Measurements from ENCODE around the gene CKS2.
"Not testable (repeated sequence)": the region's sequence is repeated elsewhere in the genome, so short reads cannot be mapped to it uniquely, and the experiment has no call there.

CKS2 gene

GRCh38 chr9:89309608-89310474 lies 1.2 kb upstream of the CKS2 start:
- DNase-seq (ENCODE audit: low read depth) = no peak
- H3K4me3 ChIP-seq (ENCODE audit: low read depth, low read length) = peak overlapping the region; percentile 68

DNA sequence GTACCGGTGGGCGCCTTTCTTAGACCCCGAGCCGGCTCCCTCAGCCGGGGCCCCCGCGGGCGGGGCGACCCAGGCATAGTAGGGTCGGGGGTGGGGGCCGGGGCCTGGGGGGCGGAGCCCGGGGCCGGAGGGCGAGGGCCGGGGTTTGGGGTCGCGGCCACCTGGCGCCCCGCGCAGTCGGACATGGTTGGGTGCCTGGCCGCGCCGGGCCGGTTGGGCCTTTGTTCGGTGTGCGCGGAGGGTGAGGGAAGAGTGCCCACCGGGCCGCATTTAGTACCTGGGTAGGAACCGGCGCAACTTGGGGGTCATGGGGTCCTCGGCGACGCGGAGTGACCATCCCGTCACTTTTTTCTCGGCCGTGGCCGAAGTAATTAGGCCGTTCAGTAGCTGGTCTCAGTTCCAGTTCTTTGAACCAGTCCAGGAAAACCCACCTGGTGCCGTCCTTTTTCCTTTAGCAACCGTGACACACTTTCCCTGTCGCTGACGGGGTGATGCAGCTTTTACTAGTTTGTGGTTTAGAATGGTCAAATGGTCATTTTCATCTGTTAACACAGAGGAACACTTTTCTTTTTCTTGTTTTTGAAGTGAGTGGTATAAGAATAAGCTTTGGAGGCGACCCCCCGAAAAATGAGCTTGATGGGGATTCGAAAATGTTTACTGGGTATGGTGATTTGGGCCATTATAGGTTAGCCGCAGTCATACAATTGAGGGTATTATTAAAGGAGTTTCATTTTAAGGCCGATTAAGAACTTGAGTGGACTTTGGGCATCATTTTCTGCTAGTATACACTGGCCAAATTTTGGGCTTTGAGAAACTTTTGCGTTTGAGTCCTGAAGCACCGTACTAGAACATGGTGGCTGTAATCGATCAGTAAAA lies 589 bp downstream of the CKS2 start:
- DNase-seq (ENCODE audit: low read depth) = no peak
- H3K4me3 ChIP-seq (ENCODE audit: low read depth, low read length) = peak overlapping the region; percentile 87

DNA sequence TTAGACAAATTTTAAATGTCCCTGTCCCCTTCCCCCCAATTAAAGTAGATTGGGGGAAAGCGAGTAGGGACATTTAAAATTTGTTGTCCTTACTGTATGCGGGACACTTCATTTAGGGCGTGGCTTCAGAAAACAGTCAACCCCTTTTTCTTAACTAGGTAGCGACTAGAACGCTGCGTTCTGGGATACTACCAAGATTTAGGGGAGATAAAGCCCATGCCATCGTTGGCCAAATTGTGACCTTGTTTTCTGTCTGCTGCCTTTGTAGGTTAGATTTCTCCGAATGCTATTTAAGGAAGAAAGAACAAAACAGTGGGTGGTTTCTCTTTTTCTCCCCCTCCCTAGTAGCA lies 1.2 kb downstream of the CKS2 start:
- no peak for DNase-seq (ENCODE audit: low read depth)
- peak overlapping the region; percentile 87 for H3K4me3 ChIP-seq (ENCODE audit: low read depth, low read length)

DNA sequence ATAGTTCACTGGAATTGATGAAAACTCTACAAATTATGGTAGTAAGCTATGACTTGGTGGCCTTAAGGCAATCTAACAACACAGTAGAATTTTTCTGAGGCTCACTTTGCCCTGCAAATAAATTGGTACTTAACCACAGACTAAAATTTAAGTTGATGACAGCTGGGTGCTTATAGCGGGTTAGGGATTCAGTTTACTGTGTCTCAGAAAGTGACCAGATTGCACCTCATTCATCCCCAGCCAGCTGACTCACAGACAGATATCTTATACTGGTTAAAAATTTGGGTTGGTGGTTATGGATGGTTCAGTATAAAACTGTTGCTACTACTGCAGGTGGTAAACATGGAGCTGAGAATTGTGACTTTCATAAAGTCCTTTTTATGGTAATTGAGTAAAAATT lies 2.8 kb downstream of the CKS2 start:
- peak overlapping the region; percentile 87 for H3K4me3 ChIP-seq (ENCODE audit: low read depth, low read length)
- no peak for DNase-seq (ENCODE audit: low read depth)

DNA sequence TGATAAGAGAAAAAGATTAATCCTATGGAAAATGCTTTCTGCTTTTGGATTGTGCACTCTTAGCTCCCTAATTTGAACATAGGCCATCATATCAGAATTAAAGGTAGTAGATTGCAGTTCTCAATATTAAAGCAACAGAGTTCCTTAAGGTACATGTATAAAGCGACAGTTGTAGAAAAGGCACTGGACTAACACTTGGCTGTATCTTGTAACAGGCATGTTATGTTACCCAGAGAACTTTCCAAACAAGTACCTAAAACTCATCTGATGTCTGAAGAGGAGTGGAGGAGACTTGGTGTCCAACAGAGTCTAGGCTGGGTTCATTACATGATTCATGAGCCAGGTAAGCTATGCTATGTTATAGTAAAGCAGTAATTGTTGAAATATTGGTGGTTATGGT lies 4.0 kb downstream of the CKS2 start:
- no peak for DNase-seq (ENCODE audit: low read depth)
- H3K4me3 ChIP-seq (ENCODE audit: low read depth, low read length) = no peak overlapping the region

DNA sequence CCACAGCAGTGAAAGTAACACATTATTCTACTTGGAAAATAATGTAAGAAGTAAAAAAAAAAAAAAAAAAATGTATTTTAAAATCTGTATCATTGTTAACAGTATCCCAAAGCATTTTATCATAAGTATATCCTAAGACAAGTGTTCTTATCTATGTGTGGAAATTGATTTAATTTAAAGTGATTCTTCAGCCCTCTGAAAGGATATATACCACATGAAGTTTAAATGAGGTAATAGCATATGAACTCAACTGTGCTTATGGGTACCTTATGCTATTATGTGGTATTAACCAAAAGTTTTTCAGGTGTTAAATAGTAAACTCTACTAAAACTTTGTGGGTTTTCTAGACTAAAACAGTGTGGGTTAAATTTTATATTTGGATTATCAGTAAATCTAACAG lies 4.5 kb downstream of the CKS2 start:
- DNase-seq (ENCODE audit: low read depth) = no peak
- no peak overlapping the region for H3K4me3 ChIP-seq (ENCODE audit: low read depth, low read length)

DNA sequence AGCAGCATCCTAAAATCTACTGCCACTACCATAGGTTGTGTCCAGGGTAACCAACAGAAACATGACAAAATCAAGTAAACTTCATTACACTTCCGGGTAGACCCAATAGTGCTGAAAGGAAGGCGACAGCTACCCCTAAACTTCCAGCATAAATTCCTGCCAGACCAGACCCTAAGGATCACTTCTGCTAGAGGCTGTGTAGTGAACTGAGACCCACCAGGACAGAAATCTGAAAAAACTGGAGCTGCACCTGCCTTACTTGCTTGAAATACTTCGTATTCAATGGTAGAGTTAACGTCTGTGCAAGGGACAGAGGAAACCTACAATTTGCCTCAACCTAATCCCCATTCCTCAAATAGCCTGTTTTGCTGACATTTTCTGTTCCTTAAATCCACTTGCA lies 6.3 kb downstream of the CKS2 start:
- DNase-seq (ENCODE audit: low read depth) = no peak
- H3K4me3 ChIP-seq (ENCODE audit: low read depth, low read length) = no peak overlapping the region

- H3K4me3 ChIP-seq (ENCODE audit: low read depth, low read length) = peak within 1 kb of the TSS; percentile 66
- DNase-seq (ENCODE audit: low read depth) = peak; percentile 92
These were observed 7.4 kb downstream of the CKS2 start, which contains the start of gene SECISBP2 for GRCh38 chr9:89318123-89319014. SECISBP2 (plus strand) TSS chr9:89318500; CDS start chr9:89318577, 77 bp downstream.

DNA sequence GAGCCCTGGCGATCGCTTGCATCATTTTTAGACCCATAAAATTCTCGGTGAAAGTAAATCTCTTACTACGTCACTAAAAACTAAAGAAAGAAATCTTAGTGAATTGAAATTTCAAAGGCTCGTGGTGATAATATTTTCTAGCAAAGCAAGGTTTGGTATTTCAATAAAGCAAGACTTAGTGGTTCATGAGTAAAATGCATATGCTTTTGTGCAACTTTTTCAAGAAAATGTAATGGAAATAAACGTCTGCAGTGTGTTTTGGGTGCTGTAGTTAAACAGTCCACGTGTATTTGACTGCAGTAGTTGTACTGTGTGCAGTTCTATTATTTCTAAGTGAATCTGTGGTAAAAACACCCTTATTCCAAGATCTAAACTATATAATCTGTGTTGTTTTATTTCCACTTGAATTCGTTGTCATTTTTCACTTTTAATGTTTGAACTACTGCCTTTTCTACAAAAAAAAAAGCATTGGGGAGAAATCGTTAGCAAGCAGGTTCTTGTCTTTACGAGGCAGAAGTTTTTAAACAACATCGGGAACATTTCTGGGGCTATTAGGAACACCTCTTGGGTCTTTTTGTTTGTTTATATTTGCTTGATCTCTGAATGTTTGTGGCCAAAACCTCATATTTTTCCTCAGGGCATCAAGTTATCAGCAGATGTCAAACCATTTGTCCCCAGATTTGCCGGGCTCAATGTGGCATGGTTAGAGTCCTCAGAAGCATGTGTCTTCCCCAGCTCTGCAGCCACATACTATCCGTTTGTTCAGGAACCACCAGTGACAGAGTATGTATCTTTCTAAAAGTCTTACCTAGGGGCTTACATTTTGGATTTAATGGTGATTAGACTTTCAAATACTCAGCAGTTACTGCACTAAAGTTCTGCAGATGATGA lies 8.3 kb downstream of the CKS2 start:
- H3K4me3 ChIP-seq (ENCODE audit: low read depth, low read length) = peak overlapping the region; percentile 66
- DNase-seq (ENCODE audit: low read depth) = no peak

DNA sequence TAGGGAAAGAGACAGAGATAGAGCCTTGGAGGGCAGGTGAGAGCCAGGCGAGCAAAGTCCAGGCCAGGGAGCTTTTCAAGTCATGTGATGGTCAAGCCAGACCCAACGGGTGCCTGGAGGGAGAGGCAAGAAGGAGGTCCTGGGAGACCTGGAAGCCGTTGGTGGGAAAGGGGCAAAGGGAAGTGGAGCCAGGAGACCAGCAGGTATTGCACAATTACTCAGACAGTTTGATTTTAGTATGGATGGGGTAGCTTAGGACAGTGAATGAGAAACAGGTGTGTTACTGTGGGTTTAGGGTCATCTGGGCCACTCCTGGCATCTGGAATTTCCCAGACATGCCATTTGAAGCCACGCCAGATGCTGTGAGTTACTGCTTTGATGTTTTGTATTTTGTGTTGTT lies 12.4 kb downstream of the CKS2 start:
- H3K4me3 ChIP-seq (ENCODE audit: low read depth, low read length) = no peak overlapping the region
- no peak for DNase-seq (ENCODE audit: low read depth)

- H3K4me3 ChIP-seq (ENCODE audit: low read depth, low read length) = no peak overlapping the region
- DNase-seq (ENCODE audit: low read depth) = no peak
These were observed 14.7 kb downstream of the CKS2 start for GRCh38 chr9:89325733-89326132.

- H3K4me3 ChIP-seq (ENCODE audit: low read depth, low read length) = no peak overlapping the region
- no peak for DNase-seq (ENCODE audit: low read depth)
These were observed 17.1 kb downstream of the CKS2 start for GRCh38 chr9:89328064-89328463.

GRCh38 chr9:89329917-89330316 lies 18.9 kb downstream of the CKS2 start:
- DNase-seq (ENCODE audit: low read depth) = no peak
- H3K4me3 ChIP-seq (ENCODE audit: low read depth, low read length) = no peak overlapping the region

- no peak for DNase-seq (ENCODE audit: low read depth)
- H3K4me3 ChIP-seq (ENCODE audit: low read depth, low read length) = no peak overlapping the region
These were observed 19.5 kb downstream of the CKS2 start for GRCh38 chr9:89330513-89330912.

GRCh38 chr9:89339807-89340206 lies 28.8 kb downstream of the CKS2 start:
- no peak for DNase-seq (ENCODE audit: low read depth)
- no peak overlapping the region for H3K4me3 ChIP-seq (ENCODE audit: low read depth, low read length)

DNA sequence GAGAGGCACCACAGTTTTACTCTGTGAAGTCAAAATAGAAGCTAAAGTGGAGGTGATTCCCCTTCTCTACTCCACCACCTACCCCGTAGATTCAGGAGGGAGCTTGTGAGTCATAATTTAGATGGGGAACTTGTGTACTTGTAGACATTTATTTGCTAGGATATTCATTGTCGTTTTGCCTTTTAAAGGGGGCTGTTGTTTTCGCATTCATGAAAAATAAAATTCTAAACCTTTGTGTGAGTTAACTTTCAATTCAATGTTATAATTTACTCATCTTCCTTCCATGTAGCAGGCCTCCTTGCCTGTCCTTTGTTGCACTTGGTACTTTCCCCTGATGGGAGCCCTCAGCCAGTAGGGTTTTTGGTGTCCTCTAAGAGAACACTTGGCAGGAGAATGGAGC lies 29.3 kb downstream of the CKS2 start:
- no peak for DNase-seq (ENCODE audit: low read depth)
- no peak overlapping the region for H3K4me3 ChIP-seq (ENCODE audit: low read depth, low read length)

DNA sequence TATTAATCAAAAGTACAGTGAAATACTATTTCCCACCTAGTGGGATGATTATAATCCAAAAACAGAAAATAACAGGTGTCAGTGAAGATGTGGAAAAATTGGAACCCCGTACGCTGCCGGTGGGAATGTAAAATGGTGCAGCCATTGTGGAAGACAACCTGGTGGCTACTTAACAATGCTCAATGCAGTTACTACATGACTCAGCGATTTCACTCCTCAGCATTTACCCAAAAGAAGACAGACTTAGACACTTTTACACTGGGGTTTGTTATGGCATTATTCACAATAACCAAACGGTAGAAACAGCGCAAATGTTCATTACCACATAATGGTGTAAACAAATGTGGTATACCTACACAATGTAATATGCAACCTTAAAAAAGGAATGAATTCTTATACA lies 31.2 kb downstream of the CKS2 start:
- H3K4me3 ChIP-seq (ENCODE audit: low read depth, low read length) = no peak overlapping the region
- DNase-seq (ENCODE audit: low read depth) = no peak

DNA sequence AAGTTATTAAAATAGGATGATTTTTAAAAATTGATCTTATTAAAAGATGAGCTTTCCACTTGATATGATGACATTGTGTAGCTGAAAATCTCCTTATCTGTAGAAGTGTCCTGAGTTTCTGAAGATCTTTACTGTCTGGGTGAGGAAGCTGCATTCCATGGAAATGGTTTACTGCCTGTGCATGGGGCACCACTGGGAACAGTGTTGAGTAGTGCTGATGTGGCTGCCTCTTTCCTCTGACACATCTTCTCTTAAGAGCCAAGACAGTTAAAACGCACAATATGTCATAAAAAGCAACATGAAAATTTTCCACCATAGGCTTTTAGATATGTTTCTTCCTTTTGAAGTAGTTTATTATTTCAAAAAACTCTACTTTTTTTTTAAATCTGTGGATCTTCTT lies 32.0 kb downstream of the CKS2 start:
- H3K4me3 ChIP-seq (ENCODE audit: low read depth, low read length) = no peak overlapping the region
- no peak for DNase-seq (ENCODE audit: low read depth)

DNA sequence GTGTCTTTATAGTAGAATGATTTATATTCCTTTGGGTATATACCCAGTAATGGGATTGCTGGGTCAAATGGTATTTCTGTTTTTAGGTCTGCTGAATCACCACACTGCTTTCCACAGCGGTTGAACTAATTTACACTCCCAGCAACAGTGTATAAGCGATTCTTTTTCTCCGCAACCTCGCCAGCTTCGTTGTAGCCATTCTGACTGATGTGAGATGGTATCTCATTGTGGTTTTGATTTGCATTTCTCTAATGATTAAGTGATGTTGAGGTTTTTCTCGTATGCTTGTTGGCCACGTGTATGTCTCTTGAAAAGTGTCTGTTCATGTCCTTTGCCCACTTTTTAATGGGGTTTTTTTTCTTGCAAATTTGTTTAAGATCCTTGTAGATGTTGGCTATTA lies 32.8 kb downstream of the CKS2 start:
- not testable (repeated sequence) for H3K4me3 ChIP-seq (ENCODE audit: low read depth, low read length); DNase-seq (ENCODE audit: low read depth)
